EL (cell line): ENCODE data around the gene RERG.
A peak's percentile ranks its signal among the peaks of the same experiment; 100 is the strongest.

Experiments
- DNase-seq: peaks from one replicate; pipeline ENCODE4 v3.0.0-alpha.2; 2016

The RERG gene

GRCh38 chr12:15183821-15184220 is 37.4 kb downstream of the RERG start:
- no peak for DNase-seq

DNA sequence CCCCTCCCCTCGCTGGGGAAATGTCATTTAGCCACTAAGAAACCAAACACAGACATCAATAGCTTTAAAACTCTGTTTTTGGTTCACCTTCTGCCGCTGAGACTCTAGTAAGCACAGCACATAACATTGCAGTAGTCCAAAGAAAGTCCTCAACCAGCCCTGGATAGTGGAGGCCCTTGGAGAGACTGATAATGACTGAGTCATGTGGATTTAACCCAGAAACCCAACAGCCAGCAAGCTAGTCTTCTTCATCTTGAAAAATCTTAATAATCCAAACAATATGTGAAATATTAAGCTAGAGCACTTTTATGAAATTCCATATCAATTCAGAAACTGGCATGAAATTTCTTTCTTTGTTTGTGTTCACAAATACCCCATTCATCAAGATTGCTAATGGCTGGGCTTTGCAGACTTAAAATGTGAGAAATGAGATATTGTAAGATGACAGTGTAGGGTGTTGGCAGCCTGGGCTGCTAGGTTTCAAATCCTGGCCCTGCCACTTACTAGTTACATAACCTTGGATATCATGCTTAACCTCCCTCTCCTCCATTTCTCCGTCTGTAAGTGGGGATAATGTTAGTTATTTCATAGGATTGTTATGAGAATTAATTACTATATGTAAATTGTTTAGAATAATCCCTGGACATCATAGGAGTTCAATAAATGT is 40.1 kb downstream of the RERG start:
- no peak for DNase-seq

GRCh38 chr12:15180325-15180724 is 40.9 kb downstream of the RERG start:
- no peak for DNase-seq

DNA sequence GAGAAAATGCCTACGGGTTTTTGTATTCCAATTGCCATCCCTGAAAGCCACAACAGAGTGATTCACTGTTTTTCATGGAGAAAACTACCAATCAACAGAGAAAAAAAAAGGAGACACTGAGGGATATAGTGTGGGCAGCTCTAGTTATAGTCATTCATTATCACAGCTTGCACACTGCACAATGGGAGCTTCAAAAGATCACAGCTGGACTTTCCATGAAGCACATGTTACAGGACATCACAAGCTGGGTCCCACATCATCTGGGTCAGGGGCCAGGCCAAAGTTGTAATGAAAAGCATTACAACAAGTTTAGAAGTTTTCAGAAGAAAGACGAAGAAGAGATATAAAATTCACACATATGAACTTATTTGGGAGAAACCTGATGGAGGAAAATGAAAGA is 41.5 kb downstream of the RERG start:
- DNase-seq = no peak

DNA sequence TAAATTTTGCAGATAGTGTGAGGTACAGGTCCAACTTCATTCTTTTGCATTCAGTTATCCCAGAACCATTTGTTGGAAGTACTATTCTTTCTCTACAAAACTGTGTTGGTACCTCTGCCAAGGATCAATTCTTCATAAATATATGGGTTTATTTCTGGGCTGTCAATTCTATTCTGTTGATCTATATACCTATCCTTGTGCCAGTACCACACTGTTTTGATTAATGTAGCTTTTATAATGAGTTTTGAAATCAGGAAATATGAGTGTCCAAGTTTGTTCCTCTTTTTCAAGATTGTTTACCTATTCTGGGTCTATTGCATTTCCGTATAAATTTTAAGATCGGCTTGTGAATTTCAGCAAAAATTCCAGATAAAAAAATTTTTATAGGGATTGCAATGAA is 48.1 kb downstream of the RERG start:
- DNase-seq = no peak

DNA sequence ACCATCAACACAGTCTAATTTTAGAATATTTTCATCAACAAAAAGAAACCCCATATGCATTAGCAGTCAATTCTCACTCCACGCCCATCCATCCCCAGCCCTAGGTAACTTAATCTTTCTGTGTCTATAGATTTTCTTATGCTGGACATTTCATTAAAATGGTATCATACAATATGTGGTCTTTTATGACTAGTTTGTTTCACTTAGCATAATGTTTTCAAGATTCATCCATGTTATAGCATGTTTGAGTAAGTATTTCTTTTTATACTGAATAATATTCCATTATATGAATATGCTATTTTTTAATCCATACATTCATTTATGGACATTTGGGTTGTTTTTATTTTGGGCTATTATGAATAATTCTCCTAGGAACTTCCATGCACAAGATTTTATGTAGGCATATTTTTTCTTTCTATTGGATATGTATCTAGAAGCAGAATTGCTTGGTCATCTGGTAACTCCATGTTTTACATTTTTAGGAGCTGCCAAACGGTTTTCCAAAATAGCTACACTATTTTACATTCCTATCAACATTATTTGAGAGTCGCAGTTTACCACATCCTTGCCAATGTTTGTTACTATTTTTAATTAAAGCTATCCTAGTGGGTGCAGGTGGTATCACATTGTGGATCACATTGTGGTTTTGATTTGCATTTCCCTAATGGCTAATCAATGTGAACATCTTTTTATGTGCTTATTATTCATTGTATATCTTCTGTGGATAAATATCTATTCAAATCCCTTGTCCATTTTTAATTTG is 49.0 kb downstream of the RERG start:
- DNase-seq = no peak

GRCh38 chr12:15171012-15171655 is 50.1 kb downstream of the RERG start:
- no peak for DNase-seq

DNA sequence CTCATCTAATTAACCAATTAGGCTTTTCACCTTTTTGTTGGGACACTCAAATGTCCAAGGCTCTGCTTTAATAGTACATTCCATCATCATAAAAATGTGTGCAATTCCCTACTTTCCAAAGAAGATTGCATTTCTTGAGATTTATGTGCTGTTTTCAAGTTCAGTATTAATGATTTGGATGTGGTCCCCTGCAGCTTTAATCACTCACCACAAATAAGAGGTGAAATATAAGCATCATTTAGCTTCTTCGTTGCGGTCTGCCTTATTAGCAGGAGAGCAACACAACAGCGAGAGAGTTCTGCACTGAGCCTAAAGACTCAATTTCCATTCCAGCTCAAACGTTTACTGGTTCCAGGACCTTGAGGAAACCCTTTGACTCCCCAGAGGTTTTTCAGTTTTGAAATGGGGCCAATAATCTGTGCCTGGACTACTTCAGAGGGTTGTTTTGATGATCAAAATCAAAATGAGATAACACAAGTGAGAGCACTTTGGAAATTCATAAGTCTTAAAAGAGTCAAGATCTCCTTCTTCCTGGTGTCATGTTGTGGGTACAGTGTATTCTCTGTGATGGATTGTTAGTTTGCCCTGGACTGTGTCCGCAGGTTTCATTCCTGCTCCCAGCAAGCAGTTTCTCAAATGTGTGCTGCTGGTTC is 53.1 kb downstream of the RERG start:
- no peak for DNase-seq

DNA sequence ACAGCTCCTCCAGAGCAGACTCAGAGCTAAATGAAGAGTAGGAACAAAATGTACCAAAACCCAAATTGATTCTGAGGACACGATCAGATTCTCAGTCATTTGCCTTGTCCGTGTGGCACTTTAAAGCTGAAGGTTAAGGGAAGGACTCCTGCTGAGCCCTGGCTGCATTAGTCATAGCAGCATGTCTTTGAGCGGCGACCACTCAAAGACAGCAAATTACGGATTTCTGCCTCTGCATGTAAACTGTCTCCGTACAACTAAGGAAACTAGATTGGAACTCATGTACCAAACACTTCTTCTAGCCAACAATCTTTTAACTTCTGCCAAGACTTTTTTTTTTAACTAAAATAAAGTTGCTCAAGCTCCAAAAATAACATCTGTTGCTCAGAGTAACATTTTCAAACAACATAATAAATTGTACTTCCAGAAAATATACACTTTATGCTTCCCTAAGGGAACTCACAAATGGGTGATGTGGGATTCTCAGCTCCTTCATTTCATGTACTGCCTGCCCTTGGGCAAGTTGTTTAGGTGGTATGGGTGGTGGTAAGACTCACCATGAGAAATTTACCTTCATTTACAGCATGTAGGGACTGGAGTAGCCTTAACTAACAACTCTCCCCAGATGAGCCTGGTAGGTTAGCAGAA is 56.1 kb downstream of the RERG start:
- DNase-seq = no peak

DNA sequence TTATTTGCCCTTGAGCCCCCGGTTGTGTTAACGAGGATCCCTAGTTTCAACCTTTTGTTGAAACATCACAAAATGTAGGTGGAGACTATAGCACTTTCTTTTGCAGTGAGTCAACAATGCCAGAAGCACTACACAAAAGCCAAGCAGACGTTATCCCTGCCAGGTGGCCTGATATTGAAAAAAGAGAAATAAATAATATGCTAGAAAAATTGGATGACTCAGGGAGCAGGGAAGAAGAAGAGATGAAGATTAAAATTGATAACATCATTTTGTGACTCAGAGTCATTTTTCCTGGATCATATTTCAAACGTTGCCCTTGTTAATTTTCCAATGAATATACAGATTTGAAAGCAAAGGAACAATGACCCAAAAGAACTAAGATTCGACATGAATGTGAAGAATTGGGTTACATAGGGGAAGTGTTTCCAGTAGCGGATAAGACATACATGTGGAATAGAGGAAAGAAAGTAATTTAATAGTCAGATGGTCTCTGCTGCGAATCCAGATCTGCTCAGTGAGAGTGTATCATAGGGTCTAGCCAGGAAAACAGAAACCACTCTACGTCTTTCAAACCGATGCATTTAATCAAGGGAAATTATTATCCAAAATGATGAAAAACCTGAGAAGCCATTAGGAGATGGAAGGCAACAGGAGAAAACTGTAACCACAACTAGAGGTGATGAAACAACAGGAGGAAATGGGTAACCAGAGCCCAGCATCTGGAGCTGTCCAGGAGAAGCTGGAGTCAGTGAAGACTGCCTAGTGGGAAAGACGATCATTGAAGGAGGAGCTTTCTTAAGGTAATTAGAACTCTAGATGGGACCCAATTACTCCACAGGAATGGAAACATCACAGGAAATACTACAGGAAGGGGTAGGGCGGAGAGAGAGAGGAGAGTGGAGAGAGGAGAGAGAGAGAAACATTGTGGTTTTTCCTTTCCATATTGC is 57.9 kb downstream of the RERG start:
- DNase-seq = no peak

DNA sequence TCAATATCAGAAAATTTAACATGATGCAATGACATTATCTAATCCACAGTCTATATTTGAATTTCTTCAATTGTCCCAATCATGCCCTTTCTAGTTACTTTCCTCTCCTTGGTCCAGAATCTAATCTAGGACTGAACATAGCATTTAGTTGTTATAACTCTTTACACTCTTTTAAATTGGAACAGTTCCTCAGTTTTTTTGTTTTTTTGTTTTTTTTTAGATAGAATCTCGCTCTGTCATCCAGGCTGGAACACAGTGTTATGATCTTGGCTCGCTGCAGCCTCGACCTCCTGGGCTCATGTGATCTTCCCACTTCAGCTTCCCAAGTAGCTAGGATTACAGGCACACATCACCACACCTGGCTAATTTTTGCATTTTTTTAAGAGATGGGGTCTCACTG is 63.1 kb downstream of the RERG start:
- no peak for DNase-seq

GRCh38 chr12:15157269-15157671 is 63.9 kb downstream of the RERG start:
- no peak for DNase-seq

GRCh38 chr12:15155271-15155670 is 65.9 kb downstream of the RERG start:
- DNase-seq = no peak

- no peak for DNase-seq
These were observed 67.1 kb downstream of the RERG start for GRCh38 chr12:15154103-15154502.

GRCh38 chr12:15152868-15153267 is 68.3 kb downstream of the RERG start:
- no peak for DNase-seq

GRCh38 chr12:15152456-15152855 is 68.8 kb downstream of the RERG start:
- DNase-seq = no peak

DNA sequence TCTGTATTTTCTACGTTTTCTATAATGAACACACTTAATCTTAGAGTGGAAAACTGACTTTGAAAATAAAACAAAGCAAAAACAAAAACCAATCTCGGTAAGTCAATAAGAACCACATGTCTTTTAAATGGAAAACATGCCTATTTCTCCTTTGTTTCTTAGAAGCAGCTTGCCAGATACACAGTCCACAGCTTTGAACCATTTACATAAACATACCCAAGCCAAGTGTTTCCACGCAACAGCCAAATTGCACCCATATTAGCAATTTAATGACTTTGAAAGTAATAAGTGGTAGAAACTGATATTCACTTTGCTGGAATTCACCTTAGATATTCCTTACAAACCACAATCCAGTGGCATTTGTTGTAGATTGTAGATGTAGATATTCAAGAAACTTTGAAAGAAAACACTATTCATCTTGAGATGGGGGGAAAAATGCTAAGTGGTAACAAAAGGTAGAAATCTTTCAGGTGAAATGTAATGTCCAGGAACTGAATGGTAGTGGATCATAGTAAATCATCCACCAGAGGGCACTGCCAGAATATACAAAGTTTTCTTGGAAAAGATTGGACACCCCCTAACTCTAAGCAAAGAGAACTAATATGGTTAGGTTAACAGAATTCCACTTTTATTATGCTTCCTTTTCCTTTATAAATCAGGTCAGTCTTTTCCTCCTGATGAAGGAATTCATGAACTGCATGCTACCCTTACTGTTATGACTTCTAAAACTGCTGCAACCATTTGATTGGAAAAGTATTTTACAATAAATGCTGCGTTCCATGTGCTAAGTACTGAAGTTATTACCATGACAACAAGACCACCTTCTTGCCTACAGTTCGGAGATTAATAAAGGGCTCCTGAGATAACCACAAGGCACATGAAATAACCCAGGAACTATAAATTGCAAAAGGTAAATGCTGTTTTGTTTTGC is 69.8 kb downstream of the RERG start:
- no peak for DNase-seq

- DNase-seq = no peak
These were observed 74.6 kb downstream of the RERG start for GRCh38 chr12:15146585-15146984.

GRCh38 chr12:15143467-15143866 is 77.8 kb downstream of the RERG start:
- DNase-seq = no peak

DNA sequence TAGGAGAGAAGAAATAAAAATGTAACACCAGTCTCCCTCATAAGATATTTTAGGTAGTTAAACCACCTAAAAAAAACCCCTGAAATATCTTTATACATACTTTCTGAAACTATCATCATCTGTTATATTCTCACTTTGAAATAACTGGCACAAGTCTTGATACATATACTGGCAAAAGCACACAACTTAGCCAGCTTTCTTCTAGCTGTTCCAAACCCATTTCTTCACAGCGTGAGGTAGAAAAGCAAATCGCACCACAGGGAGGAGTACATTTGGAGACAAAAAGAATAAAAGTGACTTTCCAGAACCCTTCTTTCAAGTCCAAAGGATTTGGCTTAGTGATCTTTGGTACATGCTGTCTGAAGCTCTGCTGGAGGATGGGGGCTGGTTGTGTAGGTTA is 78.5 kb downstream of the RERG start:
- no peak for DNase-seq

DNA sequence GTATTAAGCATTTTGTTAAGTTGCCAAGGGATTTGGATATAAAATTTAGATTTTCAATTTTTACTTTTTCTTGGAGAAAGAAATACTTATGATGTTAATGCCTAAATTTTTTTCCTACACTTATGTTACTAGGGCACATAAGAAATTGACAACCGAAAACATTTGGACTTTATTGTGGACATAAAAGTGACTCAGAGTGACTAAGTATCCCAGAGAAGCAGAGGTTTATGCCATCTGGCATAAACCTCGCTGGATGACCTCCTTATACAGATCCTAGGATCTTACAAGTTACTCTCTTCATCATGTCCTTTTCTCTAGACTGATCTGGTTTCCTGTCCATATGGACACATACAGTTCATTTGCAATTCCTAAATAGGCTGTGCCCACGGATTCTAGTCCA is 89.8 kb downstream of the RERG start:
- peak; percentile 6 for DNase-seq
